OCI-LY3 (cell line): ENCODE measurements around the gene ADH1A.

Experiments used
- EZH2phosphoT487 ChIP-seq: fragments of 200-600 bp; shearing (Covaris generic); IDR thresholded peaks from 2 replicates; pipeline ENCODE4 v1.6.1; 2018; ENCODE audit warnings: antibody characterized with exemption, mixed run types, low read depth
- TF ChIP-seq, protein P1 (sequence below): fragments of 200-600, 300-600 bp; sonication (generic); IDR thresholded peaks from 2 replicates; pipeline ENCODE4 v1.5.1; 2014; ENCODE audit warnings: antibody characterized with exemption, low read length, low read depth

DNA sequence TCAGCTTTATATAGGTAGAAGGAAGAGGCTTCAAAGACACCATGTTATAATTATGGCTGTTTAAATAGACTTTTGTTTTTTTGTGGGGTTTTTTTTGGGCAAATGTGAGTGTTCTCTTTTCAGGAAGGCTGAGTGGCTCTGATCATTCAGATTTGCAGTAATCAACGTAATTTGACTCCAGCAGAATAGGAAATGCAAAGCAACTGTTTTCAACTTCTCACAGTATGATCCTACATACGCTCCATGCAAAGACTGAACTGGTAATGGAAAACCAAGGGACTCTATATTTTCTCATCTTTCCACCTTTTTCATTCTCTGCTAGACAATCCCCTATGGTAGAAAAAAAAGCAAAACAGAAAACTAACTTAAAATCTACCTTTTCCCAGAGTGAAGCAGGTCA is 19.6 kb upstream of the ADH1A start:
- TF ChIP-seq, protein P1, sequence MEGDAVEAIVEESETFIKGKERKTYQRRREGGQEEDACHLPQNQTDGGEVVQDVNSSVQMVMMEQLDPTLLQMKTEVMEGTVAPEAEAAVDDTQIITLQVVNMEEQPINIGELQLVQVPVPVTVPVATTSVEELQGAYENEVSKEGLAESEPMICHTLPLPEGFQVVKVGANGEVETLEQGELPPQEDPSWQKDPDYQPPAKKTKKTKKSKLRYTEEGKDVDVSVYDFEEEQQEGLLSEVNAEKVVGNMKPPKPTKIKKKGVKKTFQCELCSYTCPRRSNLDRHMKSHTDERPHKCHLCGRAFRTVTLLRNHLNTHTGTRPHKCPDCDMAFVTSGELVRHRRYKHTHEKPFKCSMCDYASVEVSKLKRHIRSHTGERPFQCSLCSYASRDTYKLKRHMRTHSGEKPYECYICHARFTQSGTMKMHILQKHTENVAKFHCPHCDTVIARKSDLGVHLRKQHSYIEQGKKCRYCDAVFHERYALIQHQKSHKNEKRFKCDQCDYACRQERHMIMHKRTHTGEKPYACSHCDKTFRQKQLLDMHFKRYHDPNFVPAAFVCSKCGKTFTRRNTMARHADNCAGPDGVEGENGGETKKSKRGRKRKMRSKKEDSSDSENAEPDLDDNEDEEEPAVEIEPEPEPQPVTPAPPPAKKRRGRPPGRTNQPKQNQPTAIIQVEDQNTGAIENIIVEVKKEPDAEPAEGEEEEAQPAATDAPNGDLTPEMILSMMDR = no peak
- no peak for TF ChIP-seq EZH2phosphoT487
